GF-D8 (cell line): ENCODE measurements around the gene PRPS1.
"Not testable (repeated sequence)": the region's sequence is repeated elsewhere in the genome, so short reads cannot be mapped to it uniquely, and the experiment has no call there.

Source experiments
- DNase-seq: peaks from one replicate; lab custom pipeline; 2025; lab: John Stamatoyannopoulos, UW

Gene PRPS1

DNA sequence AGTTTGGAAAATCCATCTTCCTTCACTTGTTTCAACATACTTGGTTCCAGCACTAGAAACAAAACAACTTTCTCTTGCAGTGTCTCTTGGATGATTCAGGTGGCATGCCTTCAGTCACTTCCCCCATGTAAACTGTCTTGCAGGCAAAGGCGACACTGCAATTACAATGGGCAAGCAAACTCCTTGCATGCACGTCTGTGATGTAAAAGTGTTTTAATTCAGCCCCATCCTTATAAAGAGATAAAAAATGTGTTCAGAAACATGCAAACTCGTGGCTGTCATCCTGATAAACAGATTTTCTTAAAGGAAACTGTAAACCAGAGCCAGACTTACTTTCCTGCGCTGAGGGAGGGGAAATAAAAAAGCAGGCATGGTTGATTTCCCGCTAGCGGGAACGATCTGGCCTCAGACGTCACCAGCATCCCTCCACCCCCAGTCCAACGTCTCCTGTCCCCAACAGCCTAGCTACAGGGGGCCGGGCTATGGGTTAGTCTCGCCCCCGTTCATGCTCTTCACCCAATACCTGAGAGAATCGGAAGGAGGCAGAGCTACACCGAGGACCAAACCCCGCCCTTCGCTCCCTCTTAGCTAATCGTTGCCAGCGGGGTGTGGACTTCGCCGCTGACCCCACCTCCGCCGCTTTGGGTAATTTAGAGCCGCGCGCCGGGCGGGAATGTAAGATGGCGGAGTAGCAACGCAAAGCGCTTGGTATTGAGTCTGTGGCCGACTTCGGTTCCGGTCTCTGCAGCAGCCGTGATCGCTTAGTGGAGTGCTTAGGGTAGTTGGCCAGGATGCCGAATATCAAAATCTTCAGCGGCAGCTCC lies at the start of gene PRPS1:
TSS of gene PRPS1 (plus strand) at position 673 of the 824 bp plus-strand sequence. CDS start at position 792, 119 bp downstream.
- peak; percentile 85 for DNase-seq

- no peak for DNase-seq
Measured at GRCh38 chrX:107579956-107580355, 48.4 kb upstream of the PRPS1 start.

- no peak for DNase-seq
Measured at GRCh38 chrX:107581923-107582322, 46.4 kb upstream of the PRPS1 start.

DNA sequence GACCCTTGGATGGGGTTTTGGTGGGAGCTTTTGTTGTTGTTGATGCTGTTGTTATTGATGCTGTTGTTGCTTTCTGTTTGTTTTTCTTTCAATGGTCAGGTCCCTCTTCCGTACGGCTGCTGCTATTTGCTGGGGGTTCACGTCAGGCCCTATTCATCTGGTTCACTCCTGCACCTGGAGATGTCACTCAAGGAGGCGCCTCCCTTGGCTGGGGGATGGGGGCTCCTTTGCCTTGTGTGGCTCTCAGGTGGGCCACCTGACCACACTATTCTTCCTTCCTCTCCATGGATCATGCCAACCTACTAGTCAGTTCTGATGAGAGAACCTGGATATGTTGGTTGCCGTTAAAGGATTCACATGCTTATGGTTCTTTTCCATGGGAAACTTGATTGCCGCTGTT lies 39.1 kb upstream of the PRPS1 start:
- DNase-seq, result no peak

DNA sequence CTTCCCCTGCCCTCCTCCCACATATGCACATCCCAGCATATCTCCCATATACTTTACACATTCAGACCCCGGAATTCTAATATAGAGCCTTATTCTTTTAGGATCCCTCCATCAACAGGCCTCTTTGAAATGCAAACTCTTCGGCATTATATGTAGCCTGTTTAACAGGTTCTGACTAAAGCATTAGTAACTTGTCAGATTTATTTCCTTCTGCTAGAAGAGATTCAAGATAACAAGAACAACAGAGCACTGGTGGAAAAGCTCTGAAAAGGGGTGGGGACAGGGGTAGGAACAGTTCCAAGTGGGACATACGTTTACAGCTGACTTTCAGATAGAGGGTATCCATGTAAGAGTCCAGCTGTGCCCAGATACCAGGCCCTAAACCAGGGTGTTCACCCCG lies 31.7 kb upstream of the PRPS1 start:
- no peak for DNase-seq

DNA sequence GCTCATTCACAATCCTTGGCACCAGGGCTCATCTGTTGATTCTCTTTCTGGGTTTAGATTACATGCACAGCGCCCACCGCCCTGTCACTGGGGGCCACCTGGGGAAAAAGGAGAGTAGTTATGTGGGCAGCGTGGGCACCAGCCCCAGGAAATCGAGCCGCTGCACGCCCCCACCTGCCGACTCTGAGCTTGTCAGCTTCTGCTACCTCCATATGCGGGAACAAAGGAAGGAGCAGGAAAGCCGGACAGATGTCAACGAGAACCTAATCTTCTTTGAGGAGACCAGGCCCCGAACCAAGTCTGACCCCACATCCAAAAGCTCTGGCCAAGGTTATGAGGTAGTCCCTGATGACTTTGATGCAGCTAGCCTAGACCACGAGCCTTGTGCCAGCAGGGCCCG lies 31.0 kb upstream of the PRPS1 start:
- no peak for DNase-seq

DNA sequence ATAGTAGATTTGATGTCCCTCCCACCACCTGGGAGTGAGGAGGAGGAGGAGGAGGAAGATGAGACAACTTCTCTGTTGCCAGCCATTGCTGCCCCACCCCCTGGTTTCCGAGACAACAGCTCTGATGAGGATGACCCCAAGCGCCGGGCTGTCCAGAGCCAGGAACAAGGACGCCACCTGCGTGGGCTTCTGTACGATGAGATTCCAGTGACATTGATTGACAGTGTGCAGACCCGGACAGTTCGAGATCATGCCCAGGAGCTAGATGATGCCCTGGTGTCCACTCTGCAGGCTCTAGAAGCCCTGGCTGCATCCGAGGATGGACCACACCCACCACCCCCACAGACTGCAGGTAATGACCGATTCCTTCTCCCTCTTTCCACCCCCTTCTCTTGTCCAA lies 30.5 kb upstream of the PRPS1 start:
- DNase-seq, result no peak

- DNase-seq, result no peak
Measured at GRCh38 chrX:107599450-107599861, 28.9 kb upstream of the PRPS1 start.

GRCh38 chrX:107600366-107600765 lies 27.9 kb upstream of the PRPS1 start:
- no peak for DNase-seq

- DNase-seq, result no peak
Measured at GRCh38 chrX:107601326-107601725, 27.0 kb upstream of the PRPS1 start.

GRCh38 chrX:107601759-107602158 lies 26.6 kb upstream of the PRPS1 start:
- DNase-seq, result no peak

DNA sequence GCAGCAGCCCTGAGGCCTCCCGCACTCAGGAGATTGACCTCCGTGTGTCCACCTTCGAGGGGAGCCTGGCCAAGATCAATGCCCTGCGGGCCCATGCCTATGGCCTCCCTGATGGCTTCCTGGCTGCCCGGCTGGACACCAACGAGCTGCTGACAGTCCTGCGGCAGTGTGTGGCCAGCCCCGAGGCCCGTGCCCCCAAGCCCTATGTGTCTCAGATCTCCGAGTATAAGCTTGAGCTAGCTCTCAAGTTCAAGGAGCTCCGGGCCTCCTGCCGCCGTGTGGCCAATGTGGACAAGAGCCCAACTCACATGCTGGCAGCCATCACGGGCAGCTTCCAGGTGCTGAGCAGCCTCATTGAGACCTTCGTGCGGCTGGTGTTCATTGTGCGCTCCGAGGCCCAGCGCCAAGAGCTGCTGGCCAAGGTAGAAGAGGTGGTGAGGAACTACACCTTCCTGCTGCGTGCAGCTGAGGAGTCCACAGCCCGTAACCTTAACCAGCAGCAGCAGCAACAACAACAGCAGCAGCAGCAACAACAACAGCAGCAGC lies 25.5 kb upstream of the PRPS1 start:
- no peak for DNase-seq

GRCh38 chrX:107603429-107604159 lies 24.7 kb upstream of the PRPS1 start:
- DNase-seq, result no peak

GRCh38 chrX:107609061-107609460 lies 19.2 kb upstream of the PRPS1 start:
- not testable (repeated sequence) for DNase-seq

DNA sequence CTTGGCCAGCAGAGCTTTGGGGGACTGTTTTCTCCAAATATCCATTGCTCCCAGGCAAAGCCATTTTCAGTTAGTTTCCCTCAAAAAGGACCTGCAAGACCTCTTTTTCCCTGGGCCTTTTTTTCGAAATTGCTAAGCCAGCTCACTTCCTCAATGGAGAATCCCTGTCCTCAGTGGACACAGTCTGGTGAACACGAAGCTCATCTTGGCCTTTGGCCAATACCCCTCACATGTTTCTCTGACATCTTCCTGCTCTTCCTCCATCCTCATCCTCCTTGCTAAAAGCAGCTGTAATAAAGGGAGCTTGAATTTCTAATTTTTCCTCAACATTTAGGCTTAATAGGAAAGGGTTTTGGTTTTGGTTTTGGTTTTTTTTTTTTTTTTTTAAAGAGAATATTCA lies 17.6 kb upstream of the PRPS1 start:
- DNase-seq, result no peak

DNA sequence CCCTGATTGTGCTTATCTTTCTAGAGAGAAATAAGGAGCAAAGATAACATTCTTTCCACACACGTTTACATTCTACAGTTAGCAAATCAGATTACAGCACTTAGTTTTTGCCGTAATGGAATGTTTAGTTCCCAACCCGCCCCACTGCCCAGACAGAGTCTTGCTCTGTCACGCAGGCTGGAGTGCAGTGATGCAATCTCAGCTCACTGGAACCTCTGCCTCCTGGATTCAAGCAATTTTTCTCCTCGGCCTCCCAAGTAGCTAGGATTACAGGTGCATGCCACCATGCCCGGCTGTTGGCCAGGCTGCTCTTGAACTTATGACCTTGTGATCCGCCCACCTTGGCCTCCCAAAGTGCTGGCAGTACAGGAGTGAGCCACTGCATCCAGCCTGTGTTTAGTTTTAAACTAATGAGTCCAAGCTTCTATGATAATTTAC lies 8.4 kb upstream of the PRPS1 start:
- DNase-seq, result no peak

GRCh38 chrX:107624893-107625292 lies 3.4 kb upstream of the PRPS1 start:
- no peak for DNase-seq

DNA sequence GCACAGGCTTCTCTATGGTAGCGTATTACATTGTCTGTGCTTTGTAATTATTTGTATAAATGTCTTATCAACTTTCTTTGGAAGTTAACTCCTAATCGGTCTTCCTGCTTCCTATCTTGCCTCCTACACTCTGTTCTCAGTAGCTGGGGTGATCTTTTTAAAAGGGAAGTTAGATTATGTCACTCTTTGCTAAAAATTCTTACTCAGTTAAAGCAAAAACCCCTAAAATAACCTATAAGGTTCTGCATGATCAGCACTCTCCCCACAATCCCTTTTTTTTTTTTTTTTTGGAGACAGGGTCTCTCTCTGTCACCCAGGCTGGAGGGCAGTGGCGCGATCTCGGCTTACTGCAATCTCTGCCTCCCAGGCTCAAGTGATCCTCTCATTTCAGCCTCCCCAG lies 2.6 kb upstream of the PRPS1 start:
- DNase-seq, result no peak

DNA sequence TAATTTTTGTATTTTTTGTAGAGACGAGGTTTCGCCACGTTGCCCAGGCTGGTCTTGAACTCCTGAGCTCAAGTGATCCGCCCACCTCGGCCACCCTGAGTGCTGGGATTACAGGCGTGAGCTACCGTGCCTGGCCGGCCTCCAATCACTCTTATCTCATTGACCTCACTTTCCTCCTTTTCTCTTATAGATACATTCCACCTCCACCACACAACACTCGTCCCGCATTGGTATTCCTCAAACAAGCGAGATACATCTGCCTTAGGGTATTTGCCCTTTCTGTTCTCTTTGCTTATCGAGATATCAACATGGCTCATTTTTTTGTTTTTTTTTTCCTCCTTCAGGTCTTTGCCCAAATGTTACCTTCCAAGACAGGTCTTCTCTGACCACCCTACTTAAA lies 1.8 kb upstream of the PRPS1 start:
- DNase-seq, result no peak

GRCh38 chrX:107626916-107627315 lies 1.4 kb upstream of the PRPS1 start:
- DNase-seq, result no peak

GRCh38 chrX:107628662-107629539 lies 591 bp downstream of the PRPS1 start:
- peak; percentile 2 for DNase-seq

DNA sequence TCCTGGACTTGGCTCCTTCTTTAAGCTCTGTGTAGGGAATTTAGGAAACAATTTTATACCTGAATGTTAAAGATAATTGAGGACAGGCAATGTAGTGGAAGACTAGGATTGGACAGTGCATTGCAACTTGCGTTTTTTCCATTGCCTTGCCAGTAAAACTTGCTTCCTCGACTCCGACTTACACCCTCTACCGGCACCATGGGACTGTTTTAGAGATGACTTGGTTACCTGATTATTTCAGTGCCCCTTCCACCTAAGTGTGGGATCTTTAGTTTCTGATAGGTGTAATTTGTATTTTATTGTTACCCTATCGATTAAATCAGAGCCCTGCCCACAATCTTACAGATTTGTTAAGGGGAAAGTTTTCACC lies 1.2 kb downstream of the PRPS1 start:
- peak; percentile 1 for DNase-seq
